ENCODE results near the gene CCDC43.

GRCh38 chr17:44672479-44673093, 17.0 kb downstream of the CCDC43 start:
- TF ChIP-seq POLR2A (IDR thresholded peaks at IDR 0.05) (no peak), CTCF (IDR thresholded peaks at IDR 0.05) (peak; percentile 11 to 63 (median 51))

All from heart left ventricle (tissue), 13 donors.